Endothelial cell (in vitro differentiated cells): Measurements from ENCODE around the gene CPHXL. TPM values are rescaled to one million over a fixed set of nuclear protein-coding genes. Genes with fewer than 3 reads are reported as not detected.

Source experiments
- DNase-seq: peaks from one replicate; pipeline ENCODE4 v3.0.0; 2021; ENCODE audit warnings: low spot score
- H3K27ac Mint-ChIP-seq: one replicate; pipeline ENCODE4 v1.8.0; 2021; ENCODE audit warnings: mixed read lengths, inconsistent platforms; ENCODE audit not compliant: unreplicated experiment
- H3K27me3 Mint-ChIP-seq: one replicate; pipeline ENCODE4 v1.8.0; 2021; ENCODE audit warnings: mild to moderate bottlenecking, moderate library complexity, mixed read lengths, inconsistent platforms; ENCODE audit not compliant: unreplicated experiment
- H3K36me3 Mint-ChIP-seq: one replicate; pipeline ENCODE4 v1.8.0; 2021; ENCODE audit warnings: mild to moderate bottlenecking, low read depth, mixed read lengths, inconsistent platforms; ENCODE audit not compliant: unreplicated experiment
- H3K4me1 Mint-ChIP-seq: one replicate; pipeline ENCODE4 v1.8.0; 2021; ENCODE audit warnings: mild to moderate bottlenecking, mixed read lengths, inconsistent platforms; ENCODE audit not compliant: unreplicated experiment
- H3K4me3 Mint-ChIP-seq: one replicate; pipeline ENCODE4 v1.8.0; 2021; ENCODE audit warnings: mild to moderate bottlenecking, mixed read lengths, inconsistent platforms; ENCODE audit not compliant: unreplicated experiment
- H3K9me3 Mint-ChIP-seq: one replicate; pipeline ENCODE4 v1.8.0; 2021; ENCODE audit warnings: mixed read lengths, inconsistent platforms; ENCODE audit not compliant: unreplicated experiment
- total RNA-seq: library from RNA; stranded (reverse); fragmentation: NEBNext Ultra II Directional; extraction: Animal tissue kit (Norgen Biotek cat#: 25700); gene quantifications from one replicate; pipeline ENCODE4 v1.2.1, GENCODE V29; 2021; ENCODE audit not compliant: unreplicated experiment
- TF ChIP-seq, protein P1 (sequence below): fragments of 200-600 bp; sonication (generic); IDR thresholded peaks from one replicate; pipeline ENCODE4 v1.5.0; 2021; ENCODE audit warnings: antibody characterized with exemption; ENCODE audit not compliant: unreplicated experiment

The CPHXL gene
- total RNA-seq, 1 donor from 2014 or later, result not detected

DNA sequence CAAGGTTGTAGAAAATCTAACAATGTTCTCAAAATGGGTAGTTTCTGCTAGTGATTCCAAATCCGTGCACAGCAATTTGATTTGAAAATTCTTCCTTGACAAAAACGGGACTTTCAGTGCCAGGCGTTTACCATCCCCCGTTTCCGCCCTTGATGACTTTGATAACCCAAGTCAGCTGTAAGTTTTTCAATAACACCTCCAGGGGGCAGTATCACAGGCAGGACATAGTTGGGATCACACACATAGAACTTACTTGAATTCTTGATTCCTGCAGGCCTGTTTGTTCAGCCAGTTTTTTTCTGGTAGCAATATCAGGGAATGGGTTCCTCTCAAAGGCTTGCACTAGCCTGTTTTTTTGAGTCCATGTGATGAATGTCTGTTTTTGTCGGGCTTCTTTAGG lies 30.6 kb downstream of the CPHXL start:
- Mint-ChIP-seq H3K4me3 (no peak overlapping the region), H3K27ac (no peak overlapping the region), H3K27me3 (peaks cover 2% of the 10 kb centered on the region), H3K4me1 (no peaks in the 10 kb centered on the region), H3K36me3 (no peaks in the 10 kb centered on the region), H3K9me3 (peaks cover 23% of the 10 kb centered on the region)
- TF ChIP-seq, protein P1, sequence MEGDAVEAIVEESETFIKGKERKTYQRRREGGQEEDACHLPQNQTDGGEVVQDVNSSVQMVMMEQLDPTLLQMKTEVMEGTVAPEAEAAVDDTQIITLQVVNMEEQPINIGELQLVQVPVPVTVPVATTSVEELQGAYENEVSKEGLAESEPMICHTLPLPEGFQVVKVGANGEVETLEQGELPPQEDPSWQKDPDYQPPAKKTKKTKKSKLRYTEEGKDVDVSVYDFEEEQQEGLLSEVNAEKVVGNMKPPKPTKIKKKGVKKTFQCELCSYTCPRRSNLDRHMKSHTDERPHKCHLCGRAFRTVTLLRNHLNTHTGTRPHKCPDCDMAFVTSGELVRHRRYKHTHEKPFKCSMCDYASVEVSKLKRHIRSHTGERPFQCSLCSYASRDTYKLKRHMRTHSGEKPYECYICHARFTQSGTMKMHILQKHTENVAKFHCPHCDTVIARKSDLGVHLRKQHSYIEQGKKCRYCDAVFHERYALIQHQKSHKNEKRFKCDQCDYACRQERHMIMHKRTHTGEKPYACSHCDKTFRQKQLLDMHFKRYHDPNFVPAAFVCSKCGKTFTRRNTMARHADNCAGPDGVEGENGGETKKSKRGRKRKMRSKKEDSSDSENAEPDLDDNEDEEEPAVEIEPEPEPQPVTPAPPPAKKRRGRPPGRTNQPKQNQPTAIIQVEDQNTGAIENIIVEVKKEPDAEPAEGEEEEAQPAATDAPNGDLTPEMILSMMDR, result no peak
- no peak for DNase-seq

DNA sequence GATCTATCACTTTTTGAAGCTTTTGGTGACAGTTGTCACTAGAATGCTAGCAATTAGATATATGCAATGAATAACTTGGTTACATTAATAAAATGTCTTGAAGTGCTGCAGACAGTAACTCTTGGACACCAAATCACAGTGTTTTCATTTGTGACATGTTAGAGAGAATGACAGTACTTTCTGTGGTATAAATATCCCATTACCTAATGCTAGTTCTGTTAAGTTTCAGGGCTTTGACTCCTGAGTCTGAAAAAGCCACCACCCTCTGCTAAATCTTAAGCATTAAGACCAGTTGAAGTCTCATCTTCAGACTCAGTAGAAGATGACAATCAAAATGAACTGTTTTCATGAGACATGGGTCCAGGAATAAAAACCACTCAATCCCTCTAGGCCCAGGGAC lies 38.9 kb downstream of the CPHXL start:
- no peak for DNase-seq
- Mint-ChIP-seq H3K9me3 (peaks cover 34% of the 10 kb centered on the region), H3K36me3 (peaks cover 21% of the 10 kb centered on the region), H3K4me3 (no peak overlapping the region), H3K27me3 (peaks cover 5% of the 10 kb centered on the region), H3K4me1 (no peaks in the 10 kb centered on the region), H3K27ac (no peak overlapping the region)
- TF ChIP-seq, protein P1, result no peak

GRCh38 chr16:75682308-75682707 lies 44.0 kb downstream of the CPHXL start:
- Mint-ChIP-seq H3K4me3 (peak overlapping the region; percentile 17), H3K36me3 (peaks cover 26% of the 10 kb centered on the region), H3K9me3 (peaks cover 30% of the 10 kb centered on the region), H3K27me3 (peaks cover 5% of the 10 kb centered on the region), H3K27ac (no peak overlapping the region), H3K4me1 (peaks cover 7% of the 10 kb centered on the region)
- TF ChIP-seq, protein P1, result no peak
- no peak for DNase-seq

DNA sequence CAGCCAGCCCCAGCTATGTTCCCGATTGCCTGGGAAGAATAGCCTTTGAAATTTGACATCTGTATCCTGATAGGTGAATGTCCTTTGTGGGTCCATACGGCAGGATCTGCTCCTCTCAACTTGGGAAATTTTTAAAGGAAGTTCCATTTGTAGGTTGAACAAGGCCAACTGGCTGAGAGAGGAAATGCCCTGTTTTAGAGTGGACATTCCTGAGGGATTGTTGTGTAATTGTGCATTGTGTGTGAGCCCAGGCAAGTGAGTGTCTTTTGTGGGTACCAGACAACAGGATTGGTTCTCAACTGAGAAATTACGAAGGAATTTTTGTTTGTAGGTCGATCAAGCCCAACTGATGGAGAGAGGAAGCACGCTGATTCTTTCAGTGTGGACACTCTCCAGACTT lies 46.9 kb downstream of the CPHXL start:
- peaks cover 24% of the 10 kb centered on the region for H3K36me3 Mint-ChIP-seq
- peak overlapping the region; percentile 76 for H3K27ac Mint-ChIP-seq
- TF ChIP-seq, protein P1, result no peak
- H3K4me1 Mint-ChIP-seq, result peaks cover 7% of the 10 kb centered on the region
- H3K4me3 Mint-ChIP-seq, result no peak overlapping the region
- H3K27me3 Mint-ChIP-seq, result peaks cover 5% of the 10 kb centered on the region
- DNase-seq, result no peak
- peaks cover 32% of the 10 kb centered on the region for H3K9me3 Mint-ChIP-seq

DNA sequence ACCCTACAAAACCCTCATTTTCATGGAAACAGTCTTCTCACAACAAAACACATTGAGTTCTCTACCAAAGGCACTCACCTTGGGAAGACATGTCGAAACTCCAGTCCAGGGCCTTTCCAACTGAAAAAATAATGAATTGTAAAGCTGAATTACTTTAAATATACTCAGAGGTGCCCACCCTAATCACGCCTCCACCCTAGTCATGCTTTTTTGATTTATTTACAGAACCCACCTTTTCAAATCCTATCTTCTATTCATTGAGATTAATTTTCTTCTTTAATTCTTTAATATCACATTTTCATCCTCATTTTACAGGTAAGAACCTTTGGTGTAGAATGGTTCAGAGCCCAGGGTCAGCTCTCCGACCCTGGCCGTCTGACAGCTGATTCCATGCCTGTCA lies 49.4 kb downstream of the CPHXL start, which contains the start of gene CPHXL2:
CPHXL2 (minus strand) TSS at position 101 of the 400 bp plus-strand sequence; CDS start at position 91, 10 bp downstream.
- DNase-seq, result no peak
- TF ChIP-seq, protein P1, result no peak
- peaks cover under 1% of the 10 kb centered on the region for H3K36me3 Mint-ChIP-seq
- H3K4me3 Mint-ChIP-seq, result no peak within 1 kb of the TSS
- H3K27ac Mint-ChIP-seq, result no peak within 1 kb of the TSS
- peaks cover 11% of the 10 kb centered on the region for H3K9me3 Mint-ChIP-seq
- peaks cover 1% of the 10 kb centered on the region for H3K27me3 Mint-ChIP-seq
- peaks cover 7% of the 10 kb centered on the region for H3K4me1 Mint-ChIP-seq
